GM06990 (cell line): ENCODE data around the gene RBMS1.

Experiments used
- DNase-seq: peaks from one replicate; pipeline ENCODE4 v3.0.0-alpha.2; 2011; ENCODE audit not compliant: insufficient read length; ENCODE audit errors: extremely low read depth
- H3K27me3 ChIP-seq: replicated peaks from 2 replicates; pipeline ENCODE4 v1.6.0; 2011; ENCODE audit warnings: low read length; ENCODE audit not compliant: control insufficient read depth, insufficient read depth
- H3K36me3 ChIP-seq: 2 replicates; pipeline ENCODE4 v1.5.1; 2011; ENCODE audit warnings: low read length; ENCODE audit not compliant: control insufficient read depth, insufficient read depth
- H3K4me3 ChIP-seq: replicated peaks from 2 replicates; pipeline ENCODE4 v1.5.1; 2011; ENCODE audit warnings: low read depth, mild to moderate bottlenecking, control low read depth, low read length
- CTCF ChIP-seq: IDR thresholded peaks from 2 replicates; pipeline ENCODE4 v1.5.1; 2011; ENCODE audit warnings: low read length, control low read depth, mild to moderate bottlenecking, inconsistent platforms; ENCODE audit not compliant: insufficient read depth, poor library complexity, severe bottlenecking

Gene RBMS1

GRCh38 chr2:160227293-160227915 is 266.2 kb downstream of the RBMS1 start:
- Histone ChIP-seq H3K4me3 (no peak overlapping the region), H3K36me3 (no peaks in the 10 kb centered on the region), H3K27me3 (no peaks in the 10 kb centered on the region)
- TF ChIP-seq CTCF: no peak
- no peak for DNase-seq

GRCh38 chr2:160226367-160226766 is 267.2 kb downstream of the RBMS1 start:
- no peaks in the 10 kb centered on the region for H3K36me3 ChIP-seq
- DNase-seq: no peak
- H3K27me3 ChIP-seq: no peaks in the 10 kb centered on the region
- no peak for TF ChIP-seq CTCF
- no peak overlapping the region for H3K4me3 ChIP-seq

GRCh38 chr2:160225722-160226121 is 267.9 kb downstream of the RBMS1 start:
- no peak for TF ChIP-seq CTCF
- Histone ChIP-seq H3K27me3 (no peaks in the 10 kb centered on the region), H3K36me3 (no peaks in the 10 kb centered on the region), H3K4me3 (no peak overlapping the region)
- DNase-seq: no peak

- no peaks in the 10 kb centered on the region for H3K36me3 ChIP-seq
- DNase-seq: no peak
- TF ChIP-seq CTCF: no peak
- no peak overlapping the region for H3K4me3 ChIP-seq
- no peaks in the 10 kb centered on the region for H3K27me3 ChIP-seq
Measured at GRCh38 chr2:160224507-160224906, 269.1 kb downstream of the RBMS1 start.

GRCh38 chr2:160224060-160224459 is 269.5 kb downstream of the RBMS1 start:
- no peak overlapping the region for H3K4me3 ChIP-seq
- DNase-seq: peak; percentile 55

More at GRCh38 chr2:160224060-160224459, 269.5 kb downstream of the RBMS1 start:
- TF ChIP-seq CTCF: no peak
- Histone ChIP-seq H3K36me3 (no peaks in the 10 kb centered on the region), H3K27me3 (no peaks in the 10 kb centered on the region)
